GM23338 (cell line): ENCODE data around the gene DUS3L. TPM values are rescaled to one million over a fixed set of nuclear protein-coding genes. Genes with fewer than 3 reads are reported as not detected.
A peak's percentile ranks its signal among the peaks of the same experiment; 100 is the strongest.

Experiments
- ATAC-seq: fragments of 200-7000 bp; cut with Tn5 transposase; 3 replicates; pipeline ENCODE4 v1.9.1; 2020
- DNase-seq: peaks from one replicate; pipeline ENCODE4 v3.0.0-alpha.2; 2015; ENCODE audit warnings: low spot score
- H2AFZ ChIP-seq: fragments of 200-600 bp; sonication (generic); 2 replicates; pipeline ENCODE4 v1.8.0; 2016; ENCODE audit warnings: antibody characterized with exemption, mild to moderate bottlenecking, moderate library complexity
- H3F3A ChIP-seq: fragments of 200-600 bp; sonication (generic); replicated peaks from 2 replicates; pipeline ENCODE4 v1.8.0; 2017; ENCODE audit warnings: antibody characterized with exemption, mixed run types, low read depth
- H3K27ac ChIP-seq: fragments of 200-600 bp; sonication (generic); 2 replicates; pipeline ENCODE4 v1.6.1; 2016; ENCODE audit warnings: low read depth
- H3K27me3 ChIP-seq: fragments of 200-600 bp; sonication (generic); 2 replicates; pipeline ENCODE4 v1.8.0; 2016; ENCODE audit warnings: mild to moderate bottlenecking, mixed run types, moderate library complexity; ENCODE audit not compliant: insufficient read depth
- H3K36me3 ChIP-seq: fragments of 200-600 bp; sonication (generic); 2 replicates; pipeline ENCODE4 v1.8.0; 2016; ENCODE audit warnings: mild to moderate bottlenecking; ENCODE audit not compliant: insufficient read depth
- H3K4me1 ChIP-seq: fragments of 200-600 bp; sonication (generic); 2 replicates; pipeline ENCODE4 v1.8.0; 2016; ENCODE audit warnings: mild to moderate bottlenecking, moderate library complexity; ENCODE audit not compliant: insufficient read depth
- H3K4me2 ChIP-seq: fragments of 200-600 bp; sonication (generic); 2 replicates; pipeline ENCODE4 v1.7.1; 2017; ENCODE audit warnings: mixed run types
- H3K4me3 ChIP-seq: fragments of 200-600 bp; sonication (generic); 2 replicates; pipeline ENCODE4 v1.6.1; 2016; ENCODE audit warnings: mixed run types
- H3K79me2 ChIP-seq: fragments of 200-600 bp; sonication (generic); replicated peaks from 2 replicates; pipeline ENCODE4 v1.8.0; 2017; ENCODE audit warnings: mild to moderate bottlenecking; ENCODE audit not compliant: insufficient read depth
- H3K9me2 ChIP-seq: fragments of 200-600 bp; sonication (generic); 2 replicates; pipeline ENCODE4 v1.8.0; 2017; ENCODE audit not compliant: insufficient read depth
- H4K20me1 ChIP-seq: fragments of 200-600 bp; sonication (generic); replicated peaks from 2 replicates; pipeline ENCODE4 v1.8.0; 2017; ENCODE audit warnings: mild to moderate bottlenecking; ENCODE audit not compliant: insufficient read depth
- H3K27ac Mint-ChIP-seq: 2 replicates; pipeline ENCODE4 v1.8.0; 2020; ENCODE audit warnings: inconsistent platforms, mild to moderate bottlenecking, moderate library complexity, mixed read lengths
- H3K27me3 Mint-ChIP-seq: 3 replicates; pipeline ENCODE4 v1.8.0; 2022; ENCODE audit warnings: low read depth, mild to moderate bottlenecking, moderate library complexity, mixed read lengths, inconsistent platforms; ENCODE audit not compliant: insufficient read depth, poor library complexity
- H3K36me3 Mint-ChIP-seq: 3 replicates; pipeline ENCODE4 v1.8.0; 2021; ENCODE audit warnings: low read depth, mild to moderate bottlenecking, inconsistent platforms, moderate library complexity, mixed read lengths
- H3K4me1 Mint-ChIP-seq: 3 replicates; pipeline ENCODE4 v1.8.0; 2020; ENCODE audit warnings: mild to moderate bottlenecking, inconsistent platforms, mixed read lengths
- H3K4me3 Mint-ChIP-seq: 3 replicates; pipeline ENCODE4 v1.8.0; 2021; ENCODE audit warnings: moderate library complexity, mild to moderate bottlenecking, inconsistent platforms, mixed read lengths
- H3K9me3 Mint-ChIP-seq: 3 replicates; pipeline ENCODE4 v1.8.0; 2020; ENCODE audit warnings: moderate library complexity, mild to moderate bottlenecking, inconsistent platforms, mixed read lengths
- CREB1 ChIP-seq: fragments of 250-450 bp; sonication (Bioruptor Pico); IDR thresholded peaks from 2 replicates; pipeline ENCODE4 v1.5.0; 2020; ENCODE audit warnings: low read depth, mild to moderate bottlenecking, moderate library complexity
- ETS1 ChIP-seq: IDR thresholded peaks from 2 replicates; pipeline ENCODE4 v1.6.1; 2016; ENCODE audit warnings: antibody characterized with exemption
- EZH2 ChIP-seq: fragments of 200-600 bp; sonication (generic); IDR thresholded peaks from one replicate; pipeline ENCODE4 v1.8.0; 2017; ENCODE audit warnings: antibody characterized with exemption, mild to moderate bottlenecking, low read depth; ENCODE audit not compliant: unreplicated experiment
- EZH2phosphoT487 ChIP-seq: fragments of 200-600 bp; sonication (generic); IDR thresholded peaks from one replicate; pipeline ENCODE4 v1.8.1; 2018; ENCODE audit warnings: antibody characterized with exemption; ENCODE audit not compliant: unreplicated experiment
- JUNB ChIP-seq: IDR thresholded peaks from one replicate; pipeline ENCODE4 v1.6.1; 2016; ENCODE audit warnings: antibody characterized with exemption; ENCODE audit not compliant: unreplicated experiment
- NANOG ChIP-seq: IDR thresholded peaks from 2 replicates; pipeline ENCODE4 v1.6.1; 2016; ENCODE audit warnings: antibody characterized with exemption, borderline replicate concordance
- POLR2AphosphoS5 ChIP-seq: IDR thresholded peaks from 2 replicates; pipeline ENCODE4 v1.6.1; 2016; ENCODE audit warnings: antibody characterized with exemption, low read depth
- STAT1 ChIP-seq: IDR thresholded peaks from one replicate; pipeline ENCODE4 v1.6.1; 2016; ENCODE audit warnings: antibody characterized with exemption; ENCODE audit not compliant: unreplicated experiment
- ZNF114 ChIP-seq: fragments of 250-450 bp; sonication (Bioruptor Pico); IDR thresholded peaks from 2 replicates; pipeline ENCODE4 v1.5.0; 2020; ENCODE audit warnings: mild to moderate bottlenecking, moderate library complexity
- ZNF331 ChIP-seq: fragments of 250-450 bp; sonication (Bioruptor Pico); IDR thresholded peaks from 2 replicates; pipeline ENCODE4 v1.5.0; 2020; ENCODE audit warnings: low read depth, mild to moderate bottlenecking, moderate library complexity
- polyA plus RNA-seq: library from polyadenylated mRNA; unstranded; fragments of >200 nt; fragmentation: Nextera tagmentation; extraction: Ambion mirVana; gene quantifications from 2 replicates; pipeline ENCODE4 v1.2.1, GENCODE V29; 2016
- total RNA-seq: library from RNA; depleted of rRNA; stranded (reverse); fragments of >200 nt; shearing (Covaris generic); gene quantifications from 2 replicates; pipeline ENCODE4 v1.2.3, GENCODE V29; 2014
- TF ChIP-seq, protein P1 (sequence below): fragments of 250-450 bp; sonication (Bioruptor Pico); IDR thresholded peaks from 2 replicates; pipeline ENCODE4 v1.5.0; 2020; ENCODE audit warnings: mild to moderate bottlenecking, moderate library complexity
- TF ChIP-seq, protein P2 (sequence below), 2 experiments: fragments of 200-600 bp in 1 of 2; sonication (generic) in 1 of 2; conservative IDR thresholded peaks; 2 replicates each; pipeline versions ENCODE4 v1.5.1 to v1.6.1; 2016 to 2017; ENCODE audit warnings: antibody characterized with exemption in 2 of 2, low read depth in 2 of 2, mild to moderate bottlenecking in 2 of 2, moderate library complexity in 1 of 2

DUS3L gene
- total and polyA plus RNA-seq, 2 experiments from 2014 or later = 26.2 to 53.0 TPM

- DNase-seq = no peak
- H3K27ac ChIP-seq = no peak overlapping the region
- no peaks in the 10 kb centered on the region for H3F3A ChIP-seq
- TF ChIP-seq JUNB = no peak
- TF ChIP-seq EZH2 = no peak
- TF ChIP-seq NANOG = no peak
- Mint-ChIP-seq H3K4me1 (no peaks in the 10 kb centered on the region), H3K4me3 (no peak overlapping the region), H3K27ac (no peak overlapping the region), H3K27me3 (peaks cover 7% of the 10 kb centered on the region), H3K9me3 (no peaks in the 10 kb centered on the region), H3K36me3 (peaks cover 21% of the 10 kb centered on the region)
- H2AFZ ChIP-seq = no peak overlapping the region
- H4K20me1 ChIP-seq = 0 out of 2 replicates have a peak, but pooled peaks cover 3% of the 10 kb centered on the region
- H3K36me3 ChIP-seq = no peaks in the 10 kb centered on the region
- no peaks in the 10 kb centered on the region for H3K79me2 ChIP-seq
- H3K27me3 ChIP-seq = no peaks in the 10 kb centered on the region
- peak; percentile 22 for ATAC-seq
- H3K9me2 ChIP-seq = no peaks in the 10 kb centered on the region
- H3K4me3 ChIP-seq = no peak overlapping the region
- no peaks in the 10 kb centered on the region for H3K4me1 ChIP-seq
- no peak overlapping the region for H3K4me2 ChIP-seq
These were observed 7.7 kb downstream of the DUS3L start for GRCh38 chr19:5782945-5783919.

DNA sequence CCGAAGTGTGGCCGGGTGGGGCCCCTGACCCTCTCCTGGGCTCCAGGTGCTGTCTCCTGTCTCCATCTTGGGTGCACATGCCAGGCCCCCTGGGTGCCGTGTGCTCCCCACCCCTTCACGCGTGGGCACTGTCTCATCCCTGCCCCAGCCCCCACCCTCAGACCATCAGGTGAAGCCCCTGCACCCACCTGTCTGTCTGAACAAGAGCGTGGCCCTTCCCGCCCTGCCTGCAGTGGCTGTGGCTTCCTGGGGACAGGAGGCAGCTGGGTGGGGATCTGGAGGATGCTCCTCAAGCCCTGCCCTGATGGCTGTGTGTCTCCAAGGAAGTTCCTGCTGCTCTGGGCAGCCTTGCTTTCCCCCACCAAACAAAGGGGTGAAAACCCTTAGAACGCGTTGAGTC lies 8.6 kb downstream of the DUS3L start:
- Mint-ChIP-seq H3K27ac (no peak overlapping the region), H3K36me3 (peaks cover 17% of the 10 kb centered on the region), H3K9me3 (no peaks in the 10 kb centered on the region), H3K27me3 (peaks cover 7% of the 10 kb centered on the region), H3K4me3 (no peak overlapping the region), H3K4me1 (no peaks in the 10 kb centered on the region)
- Histone ChIP-seq H2AFZ (no peak overlapping the region), H3K79me2 (no peaks in the 10 kb centered on the region), H3K9me2 (no peaks in the 10 kb centered on the region), H3F3A (no peaks in the 10 kb centered on the region), H3K27ac (no peak overlapping the region), H4K20me1 (0 out of 2 replicates have a peak, but pooled peaks cover 3% of the 10 kb centered on the region), H3K4me3 (no peak overlapping the region), H3K36me3 (no peaks in the 10 kb centered on the region), H3K4me1 (no peaks in the 10 kb centered on the region), H3K27me3 (no peaks in the 10 kb centered on the region), H3K4me2 (no peak overlapping the region)
- no peak for ATAC-seq
- DNase-seq = no peak
- TF ChIP-seq JUNB = no peak
- no peak for TF ChIP-seq POLR2AphosphoS5
- TF ChIP-seq STAT1 = no peak
- TF ChIP-seq ZNF114 (CRISPR knock-in tag) = no peak
- TF ChIP-seq, protein P1, sequence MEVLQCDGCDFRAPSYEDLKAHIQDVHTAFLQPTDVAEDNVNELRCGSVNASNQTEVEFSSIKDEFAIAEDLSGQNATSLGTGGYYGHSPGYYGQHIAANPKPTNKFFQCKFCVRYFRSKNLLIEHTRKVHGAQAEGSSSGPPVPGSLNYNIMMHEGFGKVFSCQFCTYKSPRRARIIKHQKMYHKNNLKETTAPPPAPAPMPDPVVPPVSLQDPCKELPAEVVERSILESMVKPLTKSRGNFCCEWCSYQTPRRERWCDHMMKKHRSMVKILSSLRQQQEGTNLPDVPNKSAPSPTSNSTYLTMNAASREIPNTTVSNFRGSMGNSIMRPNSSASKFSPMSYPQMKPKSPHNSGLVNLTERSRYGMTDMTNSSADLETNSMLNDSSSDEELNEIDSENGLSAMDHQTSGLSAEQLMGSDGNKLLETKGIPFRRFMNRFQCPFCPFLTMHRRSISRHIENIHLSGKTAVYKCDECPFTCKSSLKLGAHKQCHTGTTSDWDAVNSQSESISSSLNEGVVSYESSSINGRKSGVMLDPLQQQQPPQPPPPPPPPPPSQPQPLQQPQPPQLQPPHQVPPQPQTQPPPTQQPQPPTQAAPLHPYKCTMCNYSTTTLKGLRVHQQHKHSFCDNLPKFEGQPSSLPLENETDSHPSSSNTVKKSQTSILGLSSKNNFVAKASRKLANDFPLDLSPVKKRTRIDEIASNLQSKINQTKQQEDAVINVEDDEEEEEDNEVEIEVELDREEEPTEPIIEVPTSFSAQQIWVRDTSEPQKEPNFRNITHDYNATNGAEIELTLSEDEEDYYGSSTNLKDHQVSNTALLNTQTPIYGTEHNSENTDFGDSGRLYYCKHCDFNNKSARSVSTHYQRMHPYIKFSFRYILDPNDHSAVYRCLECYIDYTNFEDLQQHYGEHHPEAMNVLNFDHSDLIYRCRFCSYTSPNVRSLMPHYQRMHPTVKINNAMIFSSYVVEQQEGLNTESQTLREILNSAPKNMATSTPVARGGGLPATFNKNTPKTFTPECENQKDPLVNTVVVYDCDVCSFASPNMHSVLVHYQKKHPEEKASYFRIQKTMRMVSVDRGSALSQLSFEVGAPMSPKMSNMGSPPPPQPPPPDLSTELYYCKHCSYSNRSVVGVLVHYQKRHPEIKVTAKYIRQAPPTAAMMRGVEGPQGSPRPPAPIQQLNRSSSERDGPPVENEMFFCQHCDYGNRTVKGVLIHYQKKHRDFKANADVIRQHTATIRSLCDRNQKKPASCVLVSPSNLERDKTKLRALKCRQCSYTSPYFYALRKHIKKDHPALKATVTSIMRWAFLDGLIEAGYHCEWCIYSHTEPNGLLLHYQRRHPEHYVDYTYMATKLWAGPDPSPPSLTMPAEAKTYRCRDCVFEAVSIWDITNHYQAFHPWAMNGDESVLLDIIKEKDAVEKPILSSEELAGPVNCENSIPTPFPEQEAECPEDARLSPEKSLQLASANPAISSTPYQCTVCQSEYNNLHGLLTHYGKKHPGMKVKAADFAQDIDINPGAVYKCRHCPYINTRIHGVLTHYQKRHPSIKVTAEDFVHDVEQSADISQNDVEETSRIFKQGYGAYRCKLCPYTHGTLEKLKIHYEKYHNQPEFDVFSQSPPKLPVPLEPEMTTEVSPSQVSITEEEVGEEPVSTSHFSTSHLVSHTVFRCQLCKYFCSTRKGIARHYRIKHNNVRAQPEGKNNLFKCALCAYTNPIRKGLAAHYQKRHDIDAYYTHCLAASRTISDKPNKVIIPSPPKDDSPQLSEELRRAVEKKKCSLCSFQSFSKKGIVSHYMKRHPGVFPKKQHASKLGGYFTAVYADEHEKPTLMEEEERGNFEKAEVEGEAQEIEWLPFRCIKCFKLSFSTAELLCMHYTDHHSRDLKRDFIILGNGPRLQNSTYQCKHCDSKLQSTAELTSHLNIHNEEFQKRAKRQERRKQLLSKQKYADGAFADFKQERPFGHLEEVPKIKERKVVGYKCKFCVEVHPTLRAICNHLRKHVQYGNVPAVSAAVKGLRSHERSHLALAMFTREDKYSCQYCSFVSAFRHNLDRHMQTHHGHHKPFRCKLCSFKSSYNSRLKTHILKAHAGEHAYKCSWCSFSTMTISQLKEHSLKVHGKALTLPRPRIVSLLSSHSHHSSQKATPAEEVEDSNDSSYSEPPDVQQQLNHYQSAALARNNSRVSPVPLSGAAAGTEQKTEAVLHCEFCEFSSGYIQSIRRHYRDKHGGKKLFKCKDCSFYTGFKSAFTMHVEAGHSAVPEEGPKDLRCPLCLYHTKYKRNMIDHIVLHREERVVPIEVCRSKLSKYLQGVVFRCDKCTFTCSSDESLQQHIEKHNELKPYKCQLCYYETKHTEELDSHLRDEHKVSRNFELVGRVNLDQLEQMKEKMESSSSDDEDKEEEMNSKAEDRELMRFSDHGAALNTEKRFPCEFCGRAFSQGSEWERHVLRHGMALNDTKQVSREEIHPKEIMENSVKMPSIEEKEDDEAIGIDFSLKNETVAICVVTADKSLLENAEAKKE (CRISPR knock-in tag) = no peak
- TF ChIP-seq, protein P2, sequence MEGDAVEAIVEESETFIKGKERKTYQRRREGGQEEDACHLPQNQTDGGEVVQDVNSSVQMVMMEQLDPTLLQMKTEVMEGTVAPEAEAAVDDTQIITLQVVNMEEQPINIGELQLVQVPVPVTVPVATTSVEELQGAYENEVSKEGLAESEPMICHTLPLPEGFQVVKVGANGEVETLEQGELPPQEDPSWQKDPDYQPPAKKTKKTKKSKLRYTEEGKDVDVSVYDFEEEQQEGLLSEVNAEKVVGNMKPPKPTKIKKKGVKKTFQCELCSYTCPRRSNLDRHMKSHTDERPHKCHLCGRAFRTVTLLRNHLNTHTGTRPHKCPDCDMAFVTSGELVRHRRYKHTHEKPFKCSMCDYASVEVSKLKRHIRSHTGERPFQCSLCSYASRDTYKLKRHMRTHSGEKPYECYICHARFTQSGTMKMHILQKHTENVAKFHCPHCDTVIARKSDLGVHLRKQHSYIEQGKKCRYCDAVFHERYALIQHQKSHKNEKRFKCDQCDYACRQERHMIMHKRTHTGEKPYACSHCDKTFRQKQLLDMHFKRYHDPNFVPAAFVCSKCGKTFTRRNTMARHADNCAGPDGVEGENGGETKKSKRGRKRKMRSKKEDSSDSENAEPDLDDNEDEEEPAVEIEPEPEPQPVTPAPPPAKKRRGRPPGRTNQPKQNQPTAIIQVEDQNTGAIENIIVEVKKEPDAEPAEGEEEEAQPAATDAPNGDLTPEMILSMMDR (conservative IDR thresholded peaks at IDR 0.05; ENCODE audit: low read depth in 2 of 2) = no peak
- TF ChIP-seq ZNF331 (CRISPR knock-in tag) = no peak
- no peak for TF ChIP-seq EZH2
- no peak for TF ChIP-seq CREB1 (CRISPR knock-in tag)
- TF ChIP-seq NANOG = no peak
- TF ChIP-seq EZH2phosphoT487 = no peak
- no peak for TF ChIP-seq ETS1
